HG02588 (cell line): Measurements from ENCODE around the gene FAAH2.
"Not testable (repeated sequence)": the region's sequence is repeated elsewhere in the genome, so short reads cannot be mapped to it uniquely, and the experiment has no call there.

Experiments used
- ATAC-seq: cut with Tn5 transposase; IDR thresholded peaks from one replicate; pipeline ENCODE4 v1.9.1; 2021; ENCODE audit warnings: mild to moderate bottlenecking, moderate library complexity; ENCODE audit not compliant: unreplicated experiment

The FAAH2 gene

DNA sequence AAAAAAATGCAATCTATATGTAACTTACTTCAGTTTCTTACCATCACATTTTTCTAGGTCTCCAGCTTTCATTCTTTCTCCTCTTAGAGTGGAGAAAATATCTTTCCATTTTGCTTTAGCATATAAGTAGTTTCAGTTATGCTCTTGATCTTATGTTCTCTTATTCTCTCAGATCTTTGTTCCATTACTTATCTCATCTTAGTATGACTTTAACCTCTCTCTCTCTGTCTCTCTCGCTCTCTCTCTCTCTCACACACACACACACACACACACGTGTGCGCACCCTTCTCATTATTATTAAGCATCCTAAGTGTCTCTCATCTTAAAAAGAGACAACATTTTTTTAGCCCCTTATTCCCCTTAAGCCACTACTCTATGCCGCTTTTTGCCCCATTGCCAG lies 92.8 kb downstream of the FAAH2 start:
- ATAC-seq: no peak

DNA sequence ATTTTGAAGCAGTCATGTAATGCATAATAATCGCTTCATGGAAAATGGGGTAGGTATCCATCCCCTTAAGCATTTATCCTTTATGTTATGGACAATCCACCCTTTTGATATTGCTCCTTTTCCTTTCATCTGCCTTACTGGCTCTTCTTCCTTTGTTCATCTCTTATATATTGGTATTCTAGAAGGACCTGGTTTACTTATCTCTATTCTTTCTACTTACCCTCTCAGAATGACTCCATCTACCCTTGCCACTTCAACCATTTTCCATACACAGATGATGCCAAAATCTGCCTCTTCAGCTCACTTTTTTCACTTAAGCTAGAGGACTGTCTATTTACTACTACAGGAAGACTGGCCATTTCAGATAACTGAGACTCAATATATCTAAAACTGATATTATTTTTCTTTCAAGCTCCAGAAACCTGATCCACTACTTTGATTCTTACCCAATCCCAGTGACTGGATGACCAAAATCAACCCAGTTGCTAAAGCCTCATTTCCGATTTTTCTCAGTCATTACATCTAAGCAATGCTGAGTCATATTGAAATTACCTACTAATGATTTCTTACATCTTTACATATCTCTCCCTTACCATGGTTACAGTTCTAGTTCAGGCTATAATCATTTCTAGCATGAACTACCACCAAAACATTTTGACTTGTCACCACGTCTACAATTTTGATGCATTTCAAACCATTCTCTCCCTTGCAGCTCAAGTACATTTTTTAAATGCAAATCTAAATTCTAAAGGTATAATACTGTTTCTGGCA lies 93.7 kb downstream of the FAAH2 start:
- ATAC-seq: no peak

DNA sequence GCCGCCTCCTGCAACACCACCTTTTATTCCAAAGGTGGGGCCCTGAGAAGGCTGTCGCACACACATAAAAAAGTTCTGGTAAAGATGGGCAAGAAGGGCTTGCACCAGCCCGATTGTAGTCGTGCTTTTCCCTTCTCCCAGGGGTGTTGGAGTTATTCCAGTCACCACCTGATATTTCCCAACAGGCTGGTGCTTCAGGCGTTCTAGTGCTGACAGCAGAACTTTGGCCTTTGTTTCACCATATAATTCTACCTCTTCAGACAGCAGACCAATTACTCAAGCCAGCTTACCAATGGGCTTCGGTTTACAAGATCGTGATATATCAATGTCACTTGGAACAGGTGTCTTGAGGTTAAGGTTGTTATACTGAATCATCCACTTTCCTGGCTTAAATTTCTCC lies 107.7 kb downstream of the FAAH2 start:
- ATAC-seq: not testable (repeated sequence)

DNA sequence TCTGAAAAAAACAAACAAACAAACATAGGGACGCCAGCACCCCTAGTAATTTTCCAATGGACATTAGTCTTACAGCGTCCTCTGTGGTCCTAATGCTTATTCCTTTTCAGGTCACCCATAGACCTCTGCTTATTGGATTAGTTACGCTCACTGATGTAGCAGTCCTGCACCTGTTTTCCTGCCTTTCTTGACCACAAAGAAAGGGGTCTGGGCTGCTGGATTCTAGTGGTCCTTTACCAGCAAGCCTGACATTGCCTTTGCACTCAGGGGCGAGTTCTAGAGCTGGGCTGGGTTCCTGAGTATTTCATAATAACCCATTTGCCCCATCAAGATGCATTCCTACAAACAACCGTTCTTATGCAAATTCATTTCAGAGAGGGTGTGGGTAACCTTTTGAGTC lies 116.7 kb downstream of the FAAH2 start:
- not testable (repeated sequence) for ATAC-seq

DNA sequence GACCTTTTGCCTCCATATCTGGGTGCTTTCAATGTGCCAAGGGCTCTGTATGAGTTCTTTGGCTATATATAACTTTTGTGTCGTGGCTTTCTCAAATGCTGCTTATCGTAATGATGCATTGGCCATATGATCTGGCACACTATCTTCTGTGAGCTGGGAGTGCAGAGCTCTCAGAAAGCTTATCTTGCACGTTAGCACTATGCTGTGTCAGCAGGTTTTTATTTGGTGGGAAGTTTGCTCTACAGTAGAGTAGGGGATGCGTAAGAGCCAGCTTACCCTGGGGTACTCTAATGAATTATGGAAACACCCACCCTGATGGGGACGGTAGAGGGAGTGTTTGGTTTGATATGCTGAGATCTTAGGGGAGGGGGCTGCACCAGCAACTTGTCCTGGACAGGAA lies 119.6 kb downstream of the FAAH2 start:
- no peak for ATAC-seq

DNA sequence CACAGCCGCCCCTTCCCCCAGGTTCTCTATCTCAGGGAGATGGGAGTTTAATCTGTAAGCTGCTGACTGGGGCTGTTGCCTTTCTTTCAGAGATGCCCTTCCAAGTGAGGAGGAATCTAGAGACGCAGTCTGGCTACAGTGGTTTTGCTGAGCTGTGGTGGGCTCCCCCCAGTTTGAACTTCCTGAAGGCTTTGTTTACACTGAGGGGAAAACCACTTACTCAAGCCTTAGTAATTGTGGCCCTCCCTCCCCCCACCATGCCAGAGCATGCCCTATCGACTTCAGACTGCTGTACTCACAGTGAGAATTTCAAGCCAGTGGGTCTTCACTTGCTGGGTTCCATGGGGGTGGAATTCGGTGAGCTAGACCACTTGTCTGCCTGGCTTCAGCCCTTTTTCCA lies 131.3 kb downstream of the FAAH2 start:
- ATAC-seq: no peak

DNA sequence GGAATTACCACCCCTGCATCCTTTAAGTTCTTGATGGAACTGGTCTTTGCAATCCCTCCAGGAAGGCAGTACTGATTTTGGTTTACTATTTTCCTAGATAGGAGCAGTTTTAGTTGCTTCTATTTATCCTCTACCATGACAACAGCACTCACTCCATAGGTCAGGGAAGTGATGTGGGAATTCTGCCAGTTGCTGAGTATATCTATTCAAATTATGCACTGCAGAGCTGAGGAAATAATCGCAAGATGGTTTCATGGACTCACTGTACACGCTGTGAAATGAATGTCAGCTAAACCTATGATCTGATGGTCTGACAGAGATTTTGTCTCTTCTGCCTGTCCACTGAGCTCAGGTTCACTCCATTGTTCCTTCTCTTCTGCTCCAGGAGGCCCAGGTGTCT lies 135.8 kb downstream of the FAAH2 start:
- no peak for ATAC-seq

DNA sequence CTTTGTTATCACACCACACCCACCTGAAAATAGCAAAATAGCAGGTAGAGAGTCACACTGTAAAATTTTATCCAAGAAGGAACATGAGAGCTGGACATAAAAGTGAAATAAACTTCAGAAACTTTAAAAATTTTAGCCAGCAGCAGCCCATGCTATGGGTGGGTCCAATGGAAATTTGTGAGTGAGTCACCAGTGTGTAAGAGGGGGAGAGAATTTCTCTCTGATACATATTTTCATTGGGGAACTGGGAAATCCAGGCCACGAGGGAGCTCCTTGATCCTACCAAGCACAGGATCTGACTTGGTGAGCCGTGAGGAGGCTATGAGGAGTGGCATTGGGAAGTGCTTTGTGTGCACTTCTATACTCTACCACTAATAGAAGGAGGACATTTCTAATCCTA lies 136.3 kb downstream of the FAAH2 start:
- no peak for ATAC-seq

DNA sequence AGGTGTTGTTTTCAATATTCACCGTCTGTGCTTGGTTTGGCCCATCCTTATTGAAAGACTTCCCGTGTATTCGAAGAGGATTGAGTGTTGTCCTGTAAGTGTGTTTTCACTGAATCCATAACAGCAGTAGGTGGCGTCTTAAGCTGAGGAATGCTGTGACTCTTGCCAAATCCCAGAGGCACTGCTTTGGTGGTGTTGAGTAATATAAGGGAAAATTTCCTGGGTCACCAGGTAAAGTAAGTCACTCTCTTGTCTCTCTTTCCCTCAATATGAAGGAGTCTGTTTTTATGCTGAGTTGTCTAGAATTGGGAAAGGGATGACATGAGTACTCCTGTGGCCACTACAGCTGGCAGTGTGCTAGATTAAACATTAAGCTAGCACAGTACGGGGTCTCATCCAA lies 158.6 kb downstream of the FAAH2 start:
- no peak for ATAC-seq

DNA sequence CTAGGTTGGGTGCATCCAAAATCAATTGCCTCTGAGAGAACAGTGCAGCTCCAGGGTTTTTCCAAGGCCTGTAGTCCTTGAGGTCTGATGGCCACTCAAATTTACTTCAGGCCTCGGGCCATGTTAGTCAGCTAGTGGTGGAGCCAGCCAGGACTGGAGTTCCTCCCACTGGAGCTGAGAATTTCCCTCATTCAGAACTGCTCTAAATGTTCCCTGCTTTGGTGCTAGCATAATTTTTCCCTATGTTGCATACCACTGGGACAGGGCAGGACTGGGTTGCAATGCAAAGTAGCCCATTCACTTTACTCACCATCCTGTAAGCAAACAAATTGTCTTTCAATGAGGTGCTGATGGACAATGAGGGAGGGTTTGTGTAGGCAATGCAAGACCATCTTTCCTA lies 159.3 kb downstream of the FAAH2 start:
- ATAC-seq: no peak

DNA sequence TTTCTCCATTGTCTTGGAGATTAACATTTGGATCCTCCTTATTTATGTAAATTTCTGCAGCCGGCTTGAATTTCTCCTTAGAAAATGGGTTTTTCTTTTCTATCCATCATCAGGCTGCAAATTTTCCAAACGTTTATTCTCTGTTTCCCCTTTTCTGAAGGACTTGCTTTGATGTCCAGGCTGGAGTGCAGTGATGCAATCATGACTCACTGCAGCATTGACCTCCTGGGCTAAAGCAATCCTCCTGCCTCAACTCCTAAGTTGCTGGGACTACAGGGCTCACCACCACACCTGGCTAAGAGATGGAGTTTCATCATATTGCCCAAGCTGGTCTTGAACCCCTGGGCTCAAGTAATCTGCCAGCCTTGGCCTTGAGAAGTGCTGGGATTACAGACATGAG lies 161.3 kb downstream of the FAAH2 start:
- ATAC-seq: no peak

DNA sequence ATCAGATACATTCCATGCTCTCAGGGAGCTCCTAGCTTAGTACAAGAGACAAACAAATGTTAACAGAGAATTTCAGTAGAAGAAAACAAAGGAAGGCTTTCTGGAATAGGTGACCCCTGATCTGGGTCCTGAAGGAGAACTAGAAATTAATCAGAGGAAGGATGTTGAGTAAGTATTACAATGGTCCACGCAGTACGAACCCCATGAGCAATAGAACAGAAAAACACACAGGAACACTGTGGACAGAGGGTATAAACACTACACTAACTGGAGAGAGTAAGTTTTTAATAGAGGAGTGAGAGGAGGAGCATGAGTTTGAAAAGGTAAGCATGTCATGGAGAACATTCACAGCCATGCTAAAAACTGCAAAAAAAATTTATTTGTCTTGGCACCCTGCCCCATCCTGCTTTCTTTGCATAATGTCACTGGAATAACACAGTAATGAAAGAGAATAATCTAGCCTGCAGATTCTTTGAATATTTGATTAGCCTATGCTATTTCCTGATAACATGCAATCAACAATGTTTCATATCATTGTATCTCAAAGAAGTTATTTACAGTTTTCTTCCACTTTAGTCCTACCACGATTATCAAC lies 165.0 kb downstream of the FAAH2 start:
- no peak for ATAC-seq

DNA sequence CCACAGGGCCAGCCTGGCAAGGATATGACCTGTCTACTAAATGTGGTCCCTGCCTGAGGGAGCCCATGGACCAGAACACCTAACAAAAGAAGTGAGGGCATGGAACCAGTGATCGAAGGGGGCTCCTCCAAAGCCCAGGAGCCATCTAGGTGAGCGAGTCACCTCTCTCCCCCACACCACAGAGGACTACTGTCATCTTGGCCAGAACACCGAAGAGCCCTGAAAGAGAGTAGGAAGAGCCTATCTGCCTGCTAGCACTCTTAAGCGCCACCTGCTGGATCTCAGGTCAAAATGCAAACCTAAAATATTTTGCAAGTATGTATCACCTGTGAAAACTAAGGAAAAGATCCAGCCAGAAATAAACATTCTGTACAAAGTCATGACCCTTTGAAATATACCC lies 167.4 kb downstream of the FAAH2 start:
- ATAC-seq: peak; percentile 46

DNA sequence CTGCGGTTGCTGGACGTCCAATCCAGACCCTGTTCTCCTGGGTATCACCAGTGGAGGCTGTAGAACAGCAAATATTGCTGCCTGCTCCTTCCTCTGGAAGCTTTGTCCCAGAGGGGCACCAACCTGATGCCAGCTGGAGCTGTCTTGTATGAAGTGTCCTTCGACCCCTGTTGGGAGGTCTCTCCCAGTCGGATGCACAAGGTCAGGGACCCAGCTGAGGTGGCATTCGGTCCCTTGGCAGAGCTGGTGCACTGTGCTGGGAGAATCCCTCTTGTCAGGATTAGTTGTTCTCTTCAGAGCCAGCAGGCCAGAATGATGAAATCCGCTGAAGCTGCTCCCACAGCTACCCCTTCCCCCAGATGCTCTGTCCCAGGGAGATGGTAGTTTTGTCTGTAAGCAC lies 195.0 kb downstream of the FAAH2 start:
- ATAC-seq: no peak

DNA sequence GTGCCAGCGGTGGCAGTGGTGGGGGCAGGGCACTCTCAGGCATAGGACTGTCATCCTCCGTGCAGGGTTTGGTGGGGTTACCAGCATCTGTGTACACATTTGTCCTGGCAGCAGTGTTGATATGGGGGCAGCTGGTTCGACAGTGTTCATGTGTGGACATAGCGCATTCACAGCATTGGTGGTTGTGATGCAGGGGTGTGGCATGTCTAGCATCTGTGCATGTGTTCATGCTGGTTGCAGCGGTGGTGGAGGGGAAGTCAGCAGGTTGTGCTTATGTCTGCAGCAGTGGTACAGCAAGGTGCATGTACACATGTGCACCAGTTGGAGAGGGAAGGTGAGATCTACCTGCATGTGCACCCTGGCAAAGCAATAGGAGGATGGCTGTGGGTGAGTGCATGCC lies 230.0 kb downstream of the FAAH2 start:
- ATAC-seq: no peak

DNA sequence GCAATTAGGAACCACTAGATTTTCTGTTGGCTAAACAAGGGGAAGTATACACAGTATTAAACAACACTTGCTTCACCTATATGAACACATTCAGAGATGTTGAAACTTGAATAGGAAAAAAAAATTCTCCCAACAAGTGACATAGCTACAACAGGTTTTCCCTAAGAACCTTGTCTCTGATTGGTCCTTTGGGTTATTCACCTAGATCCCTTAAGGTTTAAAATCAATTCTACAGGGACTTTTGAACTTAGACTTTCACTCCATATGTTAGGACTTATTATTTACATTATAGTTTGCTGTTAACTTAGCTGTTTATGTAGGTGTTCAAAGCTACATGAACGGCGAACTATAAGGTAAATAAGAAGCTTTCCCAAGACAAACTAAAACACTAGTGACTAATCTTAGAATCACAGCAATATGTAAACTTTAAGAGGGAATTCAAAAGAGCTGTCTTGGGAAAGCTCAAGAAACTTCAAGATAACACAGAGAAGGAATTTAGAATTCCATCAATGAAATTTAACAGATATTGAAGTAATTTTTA lies 233.1 kb downstream of the FAAH2 start:
- no peak for ATAC-seq

DNA sequence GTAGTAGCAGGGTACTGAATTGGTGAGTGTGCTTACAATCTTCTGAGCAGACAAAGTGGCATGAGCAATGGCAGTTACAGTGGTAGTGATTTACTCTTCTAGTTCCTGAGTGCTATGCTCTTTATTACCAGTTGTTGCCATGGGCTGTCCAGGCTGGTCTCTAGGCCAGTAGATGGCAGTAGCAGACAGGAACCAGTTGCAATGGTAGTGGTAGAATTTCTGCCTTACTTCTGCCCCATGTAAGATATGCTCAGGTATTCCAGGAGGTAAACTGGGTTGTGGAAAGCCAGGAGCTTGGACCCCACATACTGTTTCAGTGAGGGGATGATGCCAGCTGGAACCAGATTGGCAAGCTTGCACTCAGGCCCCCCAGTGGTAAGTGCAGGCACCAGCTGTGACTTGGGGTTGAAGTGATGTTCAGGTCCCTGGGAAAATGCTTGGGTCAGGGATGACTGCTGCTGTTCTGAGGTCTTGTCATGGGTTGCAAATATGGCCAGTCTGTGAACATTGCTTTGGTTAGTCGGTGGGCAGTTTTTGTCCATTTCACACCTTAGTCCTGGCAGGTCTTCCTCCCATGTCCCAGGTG lies 242.3 kb downstream of the FAAH2 start:
- ATAC-seq: no peak
